Smooth muscle cell of trachea (primary cell): ENCODE results near the gene CCR8. TPM values are rescaled to one million over a fixed set of nuclear protein-coding genes. Genes with fewer than 3 reads are reported as not detected.

Experiments used
- total RNA-seq: library from RNA; depleted of rRNA; stranded (reverse); fragments of >200 nt; gene quantifications from 2 replicates; pipeline ENCODE4 v1.2.1, GENCODE V29; 2014

Gene CCR8
- not detected in 2 replicates for total RNA-seq

GRCh38 chr3:39329493-39329892 is at the start of gene CCR8:
Gene CCR8 (plus strand): TSS chr3:39329709. CDS start chr3:39332332, 2,623 bp downstream.

GRCh38 chr3:39279745-39280517 is 49.6 kb upstream of the CCR8 start, which contains the start of gene CX3CR1:
Gene CX3CR1 (minus strand): TSS chr3:39280036. CDS start chr3:39266509, 13,527 bp downstream.

Other genes starting within 250 kb of the CCR8 start
- 41.2 and 42.3 TPM in 2 replicates for gene GORASP1, start 222.1 kb upstream of the CCR8 start, total RNA-seq
- 3.5 and 6.1 TPM in 2 replicates for gene TTC21A, start 222.0 kb upstream of the CCR8 start, total RNA-seq
- gene CSRNP1, start 176.1 kb upstream of the CCR8 start, total RNA-seq, result 2.5 and 9.1 TPM in 2 replicates
- gene XIRP1, start 137.1 kb upstream of the CCR8 start, total RNA-seq, result under 0.01 TPM in 1 of 2 replicates, not detected in the other
- not detected in 2 replicates for gene CX3CR1, start 49.7 kb upstream of the CCR8 start, total RNA-seq
- 15.6 and 24.3 TPM in 2 replicates for gene SLC25A38, start 53.7 kb downstream of the CCR8 start, total RNA-seq
- 1,241 and 1,538 TPM in 2 replicates for gene RPSA, start 77.0 kb downstream of the CCR8 start, total RNA-seq
- under 0.01 TPM in 1 of 2 replicates, not detected in the other for gene MOBP, start 138.0 kb downstream of the CCR8 start, total RNA-seq